HG03175 (cell line): ENCODE data around the gene HDAC4.

ENCODE experiments used
- ATAC-seq: cut with Tn5 transposase; IDR thresholded peaks from one replicate; pipeline ENCODE4 v1.9.1; 2021; ENCODE audit warnings: mild to moderate bottlenecking, moderate library complexity; ENCODE audit not compliant: unreplicated experiment

HDAC4 gene

DNA sequence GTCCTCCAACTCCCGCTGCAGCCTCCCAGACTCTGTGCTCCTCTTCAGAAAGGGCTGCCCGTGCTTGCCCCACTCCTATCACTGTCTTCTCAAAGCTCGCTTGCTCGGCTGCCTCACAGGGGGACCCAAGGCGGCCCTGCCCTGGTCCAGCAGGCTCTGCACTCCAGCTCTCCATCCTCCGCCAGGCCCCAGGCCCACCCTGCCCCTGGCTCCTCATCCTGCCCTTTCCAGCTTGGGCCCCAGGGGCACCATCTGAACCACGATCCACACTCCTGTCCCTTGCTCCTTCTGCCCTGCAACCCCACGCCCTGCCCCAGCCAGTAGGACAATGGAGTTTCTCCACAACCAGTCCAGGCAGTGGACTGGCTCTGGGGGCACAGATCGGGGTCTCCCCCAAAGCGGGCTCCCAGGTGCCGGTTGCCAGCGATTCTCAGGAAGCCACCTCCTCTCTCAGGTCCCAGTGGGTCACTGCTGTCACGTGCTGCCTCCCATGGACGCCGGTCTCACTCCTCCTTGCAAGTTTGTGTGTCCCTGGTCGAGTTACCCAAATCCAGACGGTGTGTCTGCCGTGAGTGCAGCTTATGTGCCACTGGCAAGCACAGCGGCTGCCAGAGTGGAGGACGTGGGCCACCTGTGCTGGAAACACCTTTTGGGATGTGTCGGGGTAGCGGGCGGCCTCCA is 238.5 kb downstream of the HDAC4 start:
- ATAC-seq, result no peak

DNA sequence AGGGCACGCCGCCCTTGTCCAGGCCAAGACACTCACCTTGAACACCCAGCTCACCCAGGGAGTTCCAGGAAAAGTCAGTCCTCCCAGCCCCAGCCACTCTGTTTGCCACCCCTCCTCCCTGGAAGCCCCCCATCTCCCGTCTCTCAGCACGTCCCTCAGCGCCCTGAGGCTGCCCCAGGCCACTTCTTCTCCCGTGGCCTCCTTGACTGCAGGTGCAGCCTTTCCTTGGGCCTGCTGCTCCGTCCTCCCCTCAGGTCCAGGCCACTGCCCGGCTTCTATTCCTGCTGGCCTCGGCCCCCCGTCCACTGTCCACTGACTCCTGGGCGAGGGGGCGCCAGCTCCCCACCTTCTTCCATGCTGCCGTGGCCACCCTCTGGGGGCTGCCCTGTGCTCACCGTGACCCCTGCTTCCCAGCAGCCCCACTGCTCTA is 239.1 kb downstream of the HDAC4 start:
- ATAC-seq, result no peak

- ATAC-seq, result no peak
Measured at GRCh38 chr2:239160226-239161143, 240.3 kb downstream of the HDAC4 start.

GRCh38 chr2:239159476-239159911 is 241.3 kb downstream of the HDAC4 start:
- ATAC-seq, result no peak

DNA sequence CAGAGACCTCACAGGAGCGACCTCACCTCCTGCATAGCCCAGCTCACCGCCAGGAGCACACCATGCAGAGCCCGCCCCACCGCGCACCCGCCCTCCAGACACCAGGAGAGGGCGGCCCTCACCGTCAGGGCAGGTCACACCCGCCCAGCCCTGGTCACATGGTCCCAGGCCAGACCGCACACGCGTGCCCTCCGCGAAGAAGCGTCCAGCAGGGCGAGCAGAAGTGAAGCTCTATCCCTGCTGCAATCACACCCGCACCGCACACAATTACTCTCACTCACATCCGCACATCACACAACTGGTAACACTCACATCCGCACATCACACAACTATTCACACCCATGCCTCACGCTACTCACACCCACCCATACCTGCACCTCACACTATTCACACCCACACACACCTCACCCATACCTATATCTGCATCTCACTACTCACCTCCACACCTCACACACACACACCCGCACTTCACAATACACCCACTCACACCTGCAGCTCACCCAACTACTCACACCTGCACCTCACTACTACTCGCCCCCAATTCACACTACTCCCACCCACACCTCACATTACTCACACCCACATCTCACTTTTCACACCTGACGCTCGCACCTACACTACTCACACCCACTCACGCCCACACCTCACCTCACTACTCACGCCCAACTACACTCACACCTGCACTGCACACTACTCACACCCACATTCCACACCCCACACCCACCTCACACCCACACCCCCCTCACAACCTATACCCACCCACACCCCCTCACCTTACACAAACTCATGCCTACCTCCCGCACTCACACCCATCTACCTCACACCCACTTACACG is 242.0 kb downstream of the HDAC4 start:
- ATAC-seq, result no peak

- no peak for ATAC-seq
Measured at GRCh38 chr2:239157771-239158170, 243.0 kb downstream of the HDAC4 start.

- ATAC-seq, result no peak
Measured at GRCh38 chr2:239157269-239157668, 243.6 kb downstream of the HDAC4 start.

DNA sequence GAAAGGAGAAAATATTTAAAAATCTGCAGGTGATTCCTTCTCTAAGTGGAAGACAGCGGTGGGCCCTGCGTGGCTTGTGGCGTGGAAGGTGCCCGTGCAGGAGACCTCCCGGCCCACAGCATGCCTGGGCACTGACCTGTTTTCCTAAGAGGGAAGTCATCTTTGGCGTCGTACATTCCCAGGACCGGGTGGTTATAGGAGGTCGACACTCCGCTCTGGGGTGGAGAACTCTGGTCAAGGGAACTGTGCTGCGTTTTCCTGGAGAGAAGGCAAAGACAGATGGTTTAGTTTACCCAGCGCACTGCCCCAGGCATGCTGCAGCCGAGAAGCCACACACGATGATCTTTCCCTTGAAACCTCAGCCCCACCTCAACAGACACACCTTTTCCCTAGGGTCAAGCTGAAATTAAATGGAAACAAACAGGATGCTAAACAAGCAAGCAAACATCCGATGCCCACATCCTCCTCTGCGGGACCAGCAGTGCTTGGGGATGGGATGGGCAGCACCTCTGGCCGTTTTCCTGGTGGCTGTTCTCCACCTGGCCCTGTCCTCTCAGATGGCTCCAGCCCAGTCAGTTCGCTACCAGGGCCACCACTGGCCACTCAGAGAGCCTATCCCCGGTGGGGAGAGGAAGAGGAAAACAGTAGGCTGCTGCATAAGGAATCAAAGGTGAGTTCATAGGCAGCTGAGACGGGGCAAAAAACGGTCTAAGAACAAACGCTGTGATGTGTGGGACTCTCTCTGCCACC is 244.1 kb downstream of the HDAC4 start:
- no peak for ATAC-seq

- no peak for ATAC-seq
Measured at GRCh38 chr2:239155806-239156480, 244.9 kb downstream of the HDAC4 start.

GRCh38 chr2:239154971-239155805 is 245.6 kb downstream of the HDAC4 start:
- ATAC-seq, result no peak

GRCh38 chr2:239153806-239154591 is 246.8 kb downstream of the HDAC4 start:
- ATAC-seq, result no peak

GRCh38 chr2:239152916-239153305 is 247.9 kb downstream of the HDAC4 start:
- no peak for ATAC-seq

- ATAC-seq, result no peak
Measured at GRCh38 chr2:239152239-239152915, 248.4 kb downstream of the HDAC4 start.

DNA sequence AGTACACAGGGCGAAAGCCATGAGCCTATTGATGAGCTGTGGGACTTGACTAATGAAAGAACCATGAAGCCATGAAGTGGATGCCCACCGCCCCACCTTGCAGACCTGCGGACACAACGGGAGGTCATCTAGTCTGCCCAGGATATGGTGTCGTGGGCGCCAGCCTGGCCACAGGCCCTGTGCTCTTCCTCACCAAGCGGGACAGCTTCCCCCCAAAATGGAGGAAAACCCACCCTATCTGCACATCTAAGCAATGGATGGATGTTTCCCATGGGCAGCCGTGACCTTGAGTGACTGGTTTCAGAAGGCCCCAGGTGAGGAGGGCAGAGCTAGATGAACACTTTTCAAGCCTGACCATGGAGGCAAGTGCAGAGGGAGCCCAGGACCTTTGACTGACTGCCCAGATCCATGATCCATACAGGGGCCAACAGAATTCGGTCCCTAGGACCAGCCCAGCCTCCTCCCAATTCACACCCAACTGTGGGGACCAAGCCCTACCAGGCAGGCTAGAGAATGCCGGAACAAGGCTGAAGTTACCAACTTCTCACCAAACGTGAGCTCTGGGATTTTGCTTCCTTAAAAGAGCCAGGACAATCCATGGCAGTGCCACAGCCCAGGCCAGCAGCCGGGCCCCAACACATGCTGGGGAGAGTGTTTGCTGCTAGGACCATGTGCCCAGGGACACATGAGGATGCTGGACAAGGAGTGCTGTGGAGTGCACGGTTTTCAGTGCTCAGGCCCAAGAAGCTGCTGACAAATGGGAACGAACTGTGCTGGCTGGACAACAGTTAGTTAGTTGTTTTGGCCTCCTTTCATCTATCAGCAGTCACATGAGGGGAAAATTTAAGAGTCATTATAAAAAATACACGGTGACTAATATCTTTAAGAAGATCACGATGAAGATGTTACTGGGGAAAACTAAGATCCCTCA is 249.4 kb downstream of the HDAC4 start:
- no peak for ATAC-seq

- ATAC-seq, result no peak
Measured at GRCh38 chr2:239150125-239151011, 250.5 kb downstream of the HDAC4 start.

GRCh38 chr2:239149501-239149900 is 251.3 kb downstream of the HDAC4 start:
- no peak for ATAC-seq
